ENCODE measurements around the gene FRMPD2. TPM values are rescaled to one million over a fixed set of nuclear protein-coding genes. Genes with fewer than 3 reads are reported as not detected.
"Not testable (repeated sequence)": the region's sequence is repeated elsewhere in the genome, so short reads cannot be mapped to it uniquely, and the experiment has no call there.

The FRMPD2 gene
- total RNA-seq, 1 donor from 2014 or later = not detected

DNA sequence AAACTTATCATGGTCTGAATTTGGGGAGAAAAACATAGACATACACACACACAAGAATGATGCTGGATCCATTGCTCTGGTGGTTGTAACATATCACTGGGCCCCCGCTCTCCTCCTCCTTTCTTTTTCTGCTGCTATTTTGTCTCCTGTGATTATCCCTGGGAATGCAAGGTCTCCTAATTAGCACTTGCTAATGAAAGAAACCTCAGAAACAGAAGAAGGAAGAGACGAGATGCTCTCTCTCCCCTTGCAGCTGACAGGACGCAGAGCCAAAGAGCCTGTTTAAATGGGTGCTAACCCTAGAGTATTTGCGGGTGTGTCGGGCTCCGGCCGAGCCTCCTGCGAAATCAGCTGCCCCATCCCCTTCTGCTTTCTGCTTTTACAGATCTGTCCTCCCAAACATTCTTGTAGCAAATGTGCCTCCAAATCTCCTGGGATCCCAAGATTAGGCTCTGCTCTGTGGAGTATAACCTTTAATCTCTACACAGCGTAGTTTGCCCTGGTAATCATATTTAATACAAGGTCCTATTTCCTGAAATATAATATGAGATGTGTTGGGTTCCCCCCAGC, 81.5 kb downstream of the FRMPD2 start:
- no peak for DNase-seq (ENCODE audit: low spot score)
- Mint-ChIP-seq H3K9me3 (ENCODE audit: unreplicated experiment) (no peaks in the 10 kb centered on the region), H3K4me3 (ENCODE audit: unreplicated experiment) (no peak overlapping the region), H3K36me3 (ENCODE audit: low read depth, unreplicated experiment) (no peaks in the 10 kb centered on the region), H3K27me3 (ENCODE audit: unreplicated experiment) (peaks cover 4% of the 10 kb centered on the region), H3K27ac (ENCODE audit: unreplicated experiment) (peak overlapping the region; percentile 20), H3K4me1 (ENCODE audit: unreplicated experiment) (no peaks in the 10 kb centered on the region)
- TF ChIP-seq, protein P1, sequence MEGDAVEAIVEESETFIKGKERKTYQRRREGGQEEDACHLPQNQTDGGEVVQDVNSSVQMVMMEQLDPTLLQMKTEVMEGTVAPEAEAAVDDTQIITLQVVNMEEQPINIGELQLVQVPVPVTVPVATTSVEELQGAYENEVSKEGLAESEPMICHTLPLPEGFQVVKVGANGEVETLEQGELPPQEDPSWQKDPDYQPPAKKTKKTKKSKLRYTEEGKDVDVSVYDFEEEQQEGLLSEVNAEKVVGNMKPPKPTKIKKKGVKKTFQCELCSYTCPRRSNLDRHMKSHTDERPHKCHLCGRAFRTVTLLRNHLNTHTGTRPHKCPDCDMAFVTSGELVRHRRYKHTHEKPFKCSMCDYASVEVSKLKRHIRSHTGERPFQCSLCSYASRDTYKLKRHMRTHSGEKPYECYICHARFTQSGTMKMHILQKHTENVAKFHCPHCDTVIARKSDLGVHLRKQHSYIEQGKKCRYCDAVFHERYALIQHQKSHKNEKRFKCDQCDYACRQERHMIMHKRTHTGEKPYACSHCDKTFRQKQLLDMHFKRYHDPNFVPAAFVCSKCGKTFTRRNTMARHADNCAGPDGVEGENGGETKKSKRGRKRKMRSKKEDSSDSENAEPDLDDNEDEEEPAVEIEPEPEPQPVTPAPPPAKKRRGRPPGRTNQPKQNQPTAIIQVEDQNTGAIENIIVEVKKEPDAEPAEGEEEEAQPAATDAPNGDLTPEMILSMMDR (IDR thresholded peaks at IDR 0.05; ENCODE audit: unreplicated experiment) = no peak

DNA sequence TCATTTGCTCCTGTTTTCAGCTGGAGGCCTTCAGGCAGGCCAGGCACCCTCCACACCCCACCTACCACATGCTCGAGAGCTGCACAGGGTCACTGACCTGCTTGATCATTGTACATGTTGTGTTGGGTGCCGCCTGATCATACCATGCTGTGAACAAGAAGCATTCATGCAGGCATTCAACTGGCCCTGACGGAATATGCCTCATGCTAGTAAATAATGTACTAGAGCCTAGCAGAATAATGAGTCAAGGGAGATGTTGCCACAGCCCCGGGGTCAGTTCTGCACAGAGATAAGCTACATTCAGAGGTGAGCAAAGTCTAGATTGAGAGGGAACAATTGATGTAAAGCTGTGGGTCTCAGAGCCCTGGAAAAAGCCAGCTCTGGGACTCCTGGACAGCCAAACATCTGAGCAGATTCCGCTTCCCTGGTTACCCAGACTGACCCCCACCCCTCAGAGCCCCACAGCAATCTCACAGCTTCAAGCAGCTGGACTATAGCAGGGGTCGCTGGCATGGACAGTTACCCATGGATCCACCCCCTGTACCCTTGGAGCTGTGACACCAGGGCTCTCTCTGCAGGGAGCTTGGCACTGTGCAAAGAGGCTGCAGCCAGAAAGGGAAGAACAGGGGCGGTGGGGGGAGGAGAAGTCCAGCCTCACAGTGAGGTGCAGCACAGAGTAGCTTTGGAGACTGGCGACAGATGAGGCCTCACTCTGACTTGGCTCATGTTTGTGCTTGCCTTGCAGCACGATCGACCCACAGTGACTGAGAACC, 86.6 kb downstream of the FRMPD2 start:
- Mint-ChIP-seq H3K9me3 (ENCODE audit: unreplicated experiment) (no peaks in the 10 kb centered on the region), H3K27me3 (ENCODE audit: unreplicated experiment) (peaks cover 2% of the 10 kb centered on the region), H3K36me3 (ENCODE audit: low read depth, unreplicated experiment) (no peaks in the 10 kb centered on the region), H3K4me3 (ENCODE audit: unreplicated experiment) (no peak overlapping the region), H3K27ac (ENCODE audit: unreplicated experiment) (no peak overlapping the region), H3K4me1 (ENCODE audit: unreplicated experiment) (peaks cover under 1% of the 10 kb centered on the region)
- TF ChIP-seq, protein P1 (IDR thresholded peaks at IDR 0.05; ENCODE audit: unreplicated experiment) = no peak
- DNase-seq (ENCODE audit: low spot score) = no peak

DNA sequence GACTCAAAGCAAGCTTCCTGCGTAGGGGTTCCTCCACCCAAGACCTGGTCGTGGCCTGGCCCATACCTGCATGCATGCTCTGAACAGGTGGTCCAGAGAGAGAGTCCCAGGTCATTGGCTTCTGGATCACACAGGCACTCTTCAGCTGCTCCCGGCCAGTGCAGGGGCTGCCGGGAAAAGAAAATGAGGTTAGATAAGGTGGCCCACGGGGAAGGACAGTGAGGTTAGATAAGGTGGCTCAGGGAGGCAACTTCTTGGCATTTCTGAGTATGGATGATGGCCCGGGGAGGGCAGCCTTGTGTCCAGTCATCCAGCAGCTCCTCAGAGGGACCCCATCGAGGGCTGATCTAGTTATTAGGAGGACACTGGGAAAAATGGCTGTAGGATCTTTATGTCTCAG, 87.4 kb downstream of the FRMPD2 start:
- peaks cover 2% of the 10 kb centered on the region for H3K27me3 Mint-ChIP-seq (ENCODE audit: unreplicated experiment)

GRCh38 chr10:48186264-48186804, 88.2 kb downstream of the FRMPD2 start:
- H3K36me3 Mint-ChIP-seq (ENCODE audit: low read depth, unreplicated experiment); H3K27me3 Mint-ChIP-seq (ENCODE audit: unreplicated experiment); DNase-seq (ENCODE audit: low spot score); H3K27ac Mint-ChIP-seq (ENCODE audit: unreplicated experiment); H3K9me3 Mint-ChIP-seq (ENCODE audit: unreplicated experiment); H3K4me3 Mint-ChIP-seq (ENCODE audit: unreplicated experiment); H3K4me1 Mint-ChIP-seq (ENCODE audit: unreplicated experiment): not testable (repeated sequence)

More for the DNA sequence above, 87.4 kb downstream of the FRMPD2 start:
- H3K9me3 Mint-ChIP-seq (ENCODE audit: unreplicated experiment) = no peaks in the 10 kb centered on the region
- no peaks in the 10 kb centered on the region for H3K36me3 Mint-ChIP-seq (ENCODE audit: low read depth, unreplicated experiment)
- H3K4me1 Mint-ChIP-seq (ENCODE audit: unreplicated experiment) = peaks cover 5% of the 10 kb centered on the region
- no peak overlapping the region for H3K27ac Mint-ChIP-seq (ENCODE audit: unreplicated experiment)
- TF ChIP-seq, protein P1 (IDR thresholded peaks at IDR 0.05; ENCODE audit: unreplicated experiment) = no peak
- H3K4me3 Mint-ChIP-seq (ENCODE audit: unreplicated experiment) = no peak overlapping the region
- DNase-seq (ENCODE audit: low spot score) = no peak

DNA sequence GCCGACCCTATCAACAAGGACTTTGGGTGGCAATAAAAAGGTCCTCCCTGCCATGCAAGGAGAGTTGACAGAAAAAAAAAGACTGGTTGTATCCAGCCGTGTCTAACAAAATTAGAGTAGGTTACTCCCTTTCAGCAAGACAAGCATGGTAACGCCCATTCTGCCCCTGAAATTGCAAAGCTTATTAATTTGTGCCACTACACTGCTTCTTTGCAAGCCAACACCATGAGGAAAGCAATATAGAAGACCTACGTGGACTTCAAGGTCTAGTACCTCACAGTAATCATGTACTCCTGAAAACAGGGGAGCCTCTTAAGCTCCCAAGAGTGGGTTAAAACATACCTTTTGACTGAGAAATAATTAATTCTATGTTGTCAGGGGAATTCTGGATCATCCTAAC, 90.3 kb downstream of the FRMPD2 start:
- Mint-ChIP-seq H3K27me3 (ENCODE audit: unreplicated experiment) (no peaks in the 10 kb centered on the region), H3K9me3 (ENCODE audit: unreplicated experiment) (no peaks in the 10 kb centered on the region), H3K4me1 (ENCODE audit: unreplicated experiment) (peaks cover 5% of the 10 kb centered on the region), H3K36me3 (ENCODE audit: low read depth, unreplicated experiment) (no peaks in the 10 kb centered on the region), H3K4me3 (ENCODE audit: unreplicated experiment) (no peak overlapping the region), H3K27ac (ENCODE audit: unreplicated experiment) (no peak overlapping the region)
- TF ChIP-seq, protein P1 (IDR thresholded peaks at IDR 0.05; ENCODE audit: unreplicated experiment) = no peak
- DNase-seq (ENCODE audit: low spot score) = no peak

DNA sequence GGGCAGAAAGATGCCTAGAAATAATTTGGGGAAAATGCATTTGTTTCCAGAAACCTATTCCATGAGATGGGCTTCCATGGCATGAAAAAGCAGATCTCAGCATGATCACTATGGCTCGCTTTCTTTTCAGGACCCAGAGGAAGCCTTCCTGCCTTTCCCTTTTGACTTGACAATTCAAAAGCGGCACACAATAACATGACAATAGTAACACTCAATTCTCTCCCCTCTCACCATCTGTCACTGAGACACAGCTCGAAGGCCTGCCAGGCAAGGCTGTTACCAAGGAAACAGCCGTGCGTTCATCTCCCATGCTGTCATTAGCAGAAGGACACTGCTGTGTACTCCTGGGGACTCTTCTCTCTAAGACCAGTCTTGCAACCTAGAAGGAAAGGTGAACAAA, 101.8 kb downstream of the FRMPD2 start:
- H3K9me3 Mint-ChIP-seq (ENCODE audit: unreplicated experiment); H3K4me3 Mint-ChIP-seq (ENCODE audit: unreplicated experiment); H3K27me3 Mint-ChIP-seq (ENCODE audit: unreplicated experiment); DNase-seq (ENCODE audit: low spot score); H3K36me3 Mint-ChIP-seq (ENCODE audit: low read depth, unreplicated experiment); H3K4me1 Mint-ChIP-seq (ENCODE audit: unreplicated experiment); H3K27ac Mint-ChIP-seq (ENCODE audit: unreplicated experiment): not testable (repeated sequence)

DNA sequence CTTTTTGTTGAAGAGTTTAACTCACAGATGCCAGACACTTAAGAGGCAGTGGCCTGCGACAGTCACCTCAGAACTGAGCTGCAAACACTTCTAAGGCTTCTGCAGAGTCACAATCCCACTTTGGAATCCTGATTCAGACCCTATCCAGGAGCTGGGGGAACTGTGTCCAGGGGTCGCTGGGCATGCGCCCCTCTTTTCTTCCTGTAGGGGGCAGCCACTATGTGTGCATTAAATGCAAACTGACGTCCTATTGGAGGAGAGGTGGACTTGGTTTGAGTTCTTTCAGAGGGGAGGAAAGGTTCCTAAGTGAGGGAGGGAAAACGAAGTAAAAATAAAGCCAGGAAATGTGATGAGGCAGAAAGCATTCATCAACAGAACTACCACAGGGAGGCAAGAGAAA, 113.8 kb downstream of the FRMPD2 start:
- H3K27ac Mint-ChIP-seq (ENCODE audit: unreplicated experiment); H3K9me3 Mint-ChIP-seq (ENCODE audit: unreplicated experiment); H3K27me3 Mint-ChIP-seq (ENCODE audit: unreplicated experiment); H3K4me3 Mint-ChIP-seq (ENCODE audit: unreplicated experiment); H3K36me3 Mint-ChIP-seq (ENCODE audit: low read depth, unreplicated experiment); H3K4me1 Mint-ChIP-seq (ENCODE audit: unreplicated experiment): not testable (repeated sequence)
- DNase-seq (ENCODE audit: low spot score) = peak; percentile 36

DNA sequence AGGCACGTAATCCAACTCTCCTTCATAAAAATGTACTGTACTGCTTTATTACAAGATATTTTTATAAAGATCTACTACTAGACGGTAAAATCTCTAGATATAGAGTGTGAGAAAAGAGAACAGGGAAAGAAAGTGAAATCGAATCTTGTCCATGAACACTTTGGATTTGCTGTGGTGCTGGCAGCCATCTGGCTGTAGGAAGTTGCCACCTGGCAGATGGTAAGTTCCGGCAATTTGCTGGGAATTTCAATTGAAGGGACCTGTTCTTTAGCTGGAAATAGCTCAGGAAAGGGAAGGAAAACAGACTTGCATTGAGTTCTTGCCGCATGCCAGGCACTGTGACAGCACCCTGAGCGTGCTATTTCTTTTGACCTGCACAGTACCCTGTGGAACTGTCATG, 114.3 kb downstream of the FRMPD2 start:
- DNase-seq (ENCODE audit: low spot score); H3K27ac Mint-ChIP-seq (ENCODE audit: unreplicated experiment); H3K4me3 Mint-ChIP-seq (ENCODE audit: unreplicated experiment); H3K27me3 Mint-ChIP-seq (ENCODE audit: unreplicated experiment); H3K4me1 Mint-ChIP-seq (ENCODE audit: unreplicated experiment); H3K9me3 Mint-ChIP-seq (ENCODE audit: unreplicated experiment); H3K36me3 Mint-ChIP-seq (ENCODE audit: low read depth, unreplicated experiment): not testable (repeated sequence)

Data from endothelial cell (in vitro differentiated cells).